Mesendoderm (in vitro differentiated cells): ENCODE data around the gene SPATA13.
"Not testable (repeated sequence)": the region's sequence is repeated elsewhere in the genome, so short reads cannot be mapped to it uniquely, and the experiment has no call there.

Experiments
- DNase-seq: peaks from one replicate; pipeline ENCODE4 v3.0.0; 2013
- H2AK5ac ChIP-seq: 2 replicates; pipeline ENCODE4 v1.6.1; 2013; ENCODE audit warnings: low read length, inconsistent platforms
- H2BK120ac ChIP-seq: 2 replicates; pipeline ENCODE4 v1.6.1; 2013; ENCODE audit warnings: low read depth, mild to moderate bottlenecking, low read length, moderate library complexity, mixed read lengths
- H2BK15ac ChIP-seq: replicated peaks from 2 replicates; pipeline ENCODE4 v1.6.1; 2013; ENCODE audit warnings: low read depth, mild to moderate bottlenecking, moderate library complexity
- H2BK5ac ChIP-seq: 2 replicates; pipeline ENCODE4 v1.6.1; 2013; ENCODE audit warnings: low read length, inconsistent platforms
- H3K18ac ChIP-seq: 2 replicates; pipeline ENCODE4 v1.6.1; 2013; ENCODE audit warnings: mild to moderate bottlenecking, low read length, mixed read lengths
- H3K23ac ChIP-seq: one replicate; pipeline ENCODE4 v1.6.1; 2013; ENCODE audit warnings: low read length
- H3K27ac ChIP-seq: 2 replicates; pipeline ENCODE4 v1.5.1; 2013; ENCODE audit warnings: low read depth, mild to moderate bottlenecking, inconsistent platforms, low read length, moderate library complexity
- H3K27me3 ChIP-seq: 2 replicates; pipeline ENCODE4 v1.6.1; 2013; ENCODE audit warnings: low read length, control low read depth, mild to moderate bottlenecking, inconsistent platforms; ENCODE audit not compliant: insufficient read depth, poor library complexity
- H3K36me3 ChIP-seq: 2 replicates; pipeline ENCODE4 v1.6.1; 2013; ENCODE audit warnings: low read length, inconsistent platforms; ENCODE audit not compliant: control insufficient read depth, insufficient read depth
- H3K4ac ChIP-seq: one replicate; pipeline ENCODE4 v1.6.1; 2013; ENCODE audit warnings: low read depth, mild to moderate bottlenecking, low read length, moderate library complexity
- H3K4me1 ChIP-seq: 2 replicates; pipeline ENCODE4 v1.6.1; 2013; ENCODE audit warnings: low read depth, low read length, inconsistent platforms; ENCODE audit not compliant: control insufficient read depth
- H3K4me2 ChIP-seq: 2 replicates; pipeline ENCODE4 v1.6.1; 2013; ENCODE audit warnings: low read length
- H3K4me3 ChIP-seq: 2 replicates; pipeline ENCODE4 v1.5.1; 2013; ENCODE audit warnings: mild to moderate bottlenecking, low read length
- H3K56ac ChIP-seq: one replicate; pipeline ENCODE4 v1.6.1; 2013; ENCODE audit warnings: low read length
- H3K79me1 ChIP-seq: 2 replicates; pipeline ENCODE4 v1.6.1; 2013; ENCODE audit warnings: low read length, inconsistent platforms
- H3K79me2 ChIP-seq: 2 replicates; pipeline ENCODE4 v1.6.1; 2013; ENCODE audit warnings: mild to moderate bottlenecking, low read length; ENCODE audit not compliant: control insufficient read depth, insufficient read depth
- H3K9ac ChIP-seq: 2 replicates; pipeline ENCODE4 v1.6.1; 2013; ENCODE audit warnings: low read length, inconsistent platforms
- H4K5ac ChIP-seq: one replicate; pipeline ENCODE4 v1.6.1; 2013; ENCODE audit warnings: low read length
- H4K8ac ChIP-seq: one replicate; pipeline ENCODE4 v1.6.1; 2013; ENCODE audit warnings: low read depth, mild to moderate bottlenecking, control low read depth, low read length, moderate library complexity
- WGBS: extraction: QIAGEN DNeasy Blood & Tissue Kit; methylation state at CpG from one replicate; pipeline ENCODE4 v1.1.7; 2013; ENCODE audit warnings: low lambda C conversion rate, missing lambda C conversion rate; ENCODE audit not compliant: insufficient coverage; ENCODE audit errors: extremely low coverage; 5-methylcytosine and 5-hydroxymethylcytosine counted together

The SPATA13 gene

GRCh38 chr13:24317835-24318234 lies 157.3 kb downstream of the SPATA13 start:
- H3K18ac ChIP-seq, H3K27me3 ChIP-seq, H3K27ac ChIP-seq, H2BK15ac ChIP-seq, H3K4me2 ChIP-seq, H4K5ac ChIP-seq, DNase-seq, H3K4me1 ChIP-seq, H3K36me3 ChIP-seq, H3K79me1 ChIP-seq, H3K4me3 ChIP-seq, H3K4ac ChIP-seq, H3K9ac ChIP-seq, H3K79me2 ChIP-seq, H3K56ac ChIP-seq, H4K8ac ChIP-seq, H2BK5ac ChIP-seq, H3K23ac ChIP-seq, H2AK5ac ChIP-seq, H2BK120ac ChIP-seq: not testable (repeated sequence)
- no CpG with 5 or more reads among the region's 10 CpGs for WGBS

GRCh38 chr13:24318878-24319277 lies 158.4 kb downstream of the SPATA13 start:
- H4K8ac ChIP-seq, H3K4me3 ChIP-seq, H4K5ac ChIP-seq, H3K56ac ChIP-seq, H3K23ac ChIP-seq, H2BK5ac ChIP-seq, H3K4me2 ChIP-seq, H3K4me1 ChIP-seq, H2BK15ac ChIP-seq, H3K9ac ChIP-seq, DNase-seq, H3K27ac ChIP-seq, H3K36me3 ChIP-seq, H3K18ac ChIP-seq, H3K79me2 ChIP-seq, H2AK5ac ChIP-seq, H3K27me3 ChIP-seq, H3K79me1 ChIP-seq, H2BK120ac ChIP-seq, H3K4ac ChIP-seq: not testable (repeated sequence)
- WGBS = no CpG with 5 or more reads among the region's 4 CpGs

- H3K4me3 ChIP-seq, H3K27me3 ChIP-seq, H3K23ac ChIP-seq, H2BK120ac ChIP-seq, H4K8ac ChIP-seq, H3K56ac ChIP-seq, H3K4me1 ChIP-seq, H2BK15ac ChIP-seq, H3K18ac ChIP-seq, H2BK5ac ChIP-seq, H3K36me3 ChIP-seq, H3K4ac ChIP-seq, H3K4me2 ChIP-seq, H3K9ac ChIP-seq, H3K79me1 ChIP-seq, H3K79me2 ChIP-seq, H4K5ac ChIP-seq, H3K27ac ChIP-seq, H2AK5ac ChIP-seq, DNase-seq: not testable (repeated sequence)
- no CpG with 5 or more reads among the region's 6 CpGs for WGBS
These were observed 159.1 kb downstream of the SPATA13 start for GRCh38 chr13:24319641-24320040.

GRCh38 chr13:24321416-24321815 lies 160.9 kb downstream of the SPATA13 start:
- not testable (repeated sequence) for H3K56ac ChIP-seq, H3K4ac ChIP-seq, H3K79me1 ChIP-seq, H3K9ac ChIP-seq, H3K23ac ChIP-seq, H3K79me2 ChIP-seq, H2BK120ac ChIP-seq, H3K4me1 ChIP-seq, H3K4me2 ChIP-seq, DNase-seq, H3K36me3 ChIP-seq, H3K27me3 ChIP-seq, H3K4me3 ChIP-seq, H3K18ac ChIP-seq, H3K27ac ChIP-seq, H4K8ac ChIP-seq, H2BK5ac ChIP-seq, H2BK15ac ChIP-seq, H4K5ac ChIP-seq, H2AK5ac ChIP-seq
- WGBS = no CpG with 5 or more reads among the region's 8 CpGs

- not testable (repeated sequence) for H3K79me2 ChIP-seq, H3K23ac ChIP-seq
- no CpG with 5 or more reads among the region's 2 CpGs for WGBS
These were observed 161.9 kb downstream of the SPATA13 start for GRCh38 chr13:24322470-24322869.

GRCh38 chr13:24323036-24323738 lies 162.7 kb downstream of the SPATA13 start:
- no peak overlapping the region for H2AK5ac ChIP-seq

More at GRCh38 chr13:24322470-24322869, 161.9 kb downstream of the SPATA13 start:
- not testable (repeated sequence) for H2BK5ac ChIP-seq, H3K36me3 ChIP-seq, H3K4ac ChIP-seq, H3K27me3 ChIP-seq, H3K79me1 ChIP-seq, DNase-seq, H2BK120ac ChIP-seq, H3K4me2 ChIP-seq, H3K18ac ChIP-seq, H4K5ac ChIP-seq, H3K9ac ChIP-seq, H4K8ac ChIP-seq, H2BK15ac ChIP-seq, H3K27ac ChIP-seq, H3K56ac ChIP-seq, H3K4me3 ChIP-seq, H3K4me1 ChIP-seq, H2AK5ac ChIP-seq

More at GRCh38 chr13:24323036-24323738, 162.7 kb downstream of the SPATA13 start:
- Histone ChIP-seq H3K9ac (no peak overlapping the region), H3K4me1 (no peaks in the 10 kb centered on the region), H3K4ac (no peak overlapping the region), H2BK120ac (no peak overlapping the region), H3K4me2 (no peak overlapping the region), H3K4me3 (no peak overlapping the region), H4K5ac (no peak overlapping the region), H3K18ac (no peak overlapping the region), H3K27me3 (no peaks in the 10 kb centered on the region), H3K23ac (no peak overlapping the region), H2BK5ac (no peak overlapping the region), H3K56ac (no peak overlapping the region), H3K36me3 (no peaks in the 10 kb centered on the region), H3K79me1 (no peaks in the 10 kb centered on the region), H4K8ac (no peak overlapping the region), H3K27ac (no peak overlapping the region), H3K79me2 (no peaks in the 10 kb centered on the region), H2BK15ac (no peak overlapping the region)
- whole genome bisulfite sequencing = no CpG with 5 or more reads among the region's 28 CpGs
- DNase-seq = no peak
